Activated CD4-positive, alpha-beta T cell treated with anti-CD3 and anti-CD28 coated beads, Interleukin-2, amount 10 ng/mL, durations not matched to agents 7 days and 5 days (primary cell): ENCODE data around the gene PCDHGC4. TPM values are rescaled to one million over a fixed set of nuclear protein-coding genes. Genes with fewer than 3 reads are reported as not detected.
A peak's percentile ranks its signal among the peaks of the same experiment; 100 is the strongest.

Experiments
- CTCF ChIA-PET: fragments of 350-600 bp; sonication (Branson Sonifier 250); formaldehyde crosslinking; loops from one replicate; lab custom pipeline; 2021; ENCODE audit warnings: antibody characterized with exemption; lab: Charles Lee
- POLR2A ChIA-PET: fragments of 350-600 bp; sonication (Branson Sonifier 250); formaldehyde crosslinking; loops from one replicate; lab custom pipeline; 2021; ENCODE audit warnings: antibody characterized with exemption; lab: Charles Lee
- DNase-seq: peaks from one replicate; pipeline ENCODE4 v3.0.0-alpha.2; 2020
- H3K27ac Mint-ChIP-seq: one replicate; pipeline ENCODE4 v1.8.0; 2021; ENCODE audit warnings: mild to moderate bottlenecking, moderate library complexity, mixed read lengths
- H3K27me3 Mint-ChIP-seq: one replicate; pipeline ENCODE4 v1.8.0; 2021; ENCODE audit warnings: mixed read lengths
- H3K36me3 Mint-ChIP-seq: one replicate; pipeline ENCODE4 v1.8.0; 2021; ENCODE audit warnings: low read depth, mixed read lengths
- H3K4me1 Mint-ChIP-seq: one replicate; pipeline ENCODE4 v1.8.0; 2021; ENCODE audit warnings: mixed read lengths
- H3K4me3 Mint-ChIP-seq: one replicate; pipeline ENCODE4 v1.8.0; 2021; ENCODE audit warnings: mild to moderate bottlenecking, moderate library complexity, mixed read lengths
- H3K9me3 Mint-ChIP-seq: one replicate; pipeline ENCODE4 v1.8.0; 2021; ENCODE audit warnings: mixed read lengths
- total RNA-seq, 2 experiments: library from RNA; stranded (reverse); gene quantifications; one replicate each; pipeline ENCODE4 v1.2.3, GENCODE V29; 2021

Gene PCDHGC4
- not detected for total RNA-seq

- DNase-seq: no peak
- ChIA-PET POLR2A (no interaction called here), CTCF (interaction anchor here (0.9 to 1.9 kb wide), 4 partner anchors 9 to 28 kb away, joined by 3 to 6 read pairs (median 4); partner anchors contain the start of gene PCDHGC3)
- Mint-ChIP-seq H3K36me3 (no peaks in the 10 kb centered on the region), H3K27ac (no peak within 1 kb of the TSS), H3K4me3 (no peak within 1 kb of the TSS), H3K27me3 (peaks cover 73% of the 10 kb centered on the region), H3K9me3 (no peaks in the 10 kb centered on the region), H3K4me1 (no peaks in the 10 kb centered on the region)
These were observed at the start of gene PCDHGC4 for GRCh38 chr5:141484641-141485311. Gene PCDHGC4, plus strand, starts transcription at chr5:141485030. Its CDS starts 144 bp downstream, at chr5:141485174.

DNA sequence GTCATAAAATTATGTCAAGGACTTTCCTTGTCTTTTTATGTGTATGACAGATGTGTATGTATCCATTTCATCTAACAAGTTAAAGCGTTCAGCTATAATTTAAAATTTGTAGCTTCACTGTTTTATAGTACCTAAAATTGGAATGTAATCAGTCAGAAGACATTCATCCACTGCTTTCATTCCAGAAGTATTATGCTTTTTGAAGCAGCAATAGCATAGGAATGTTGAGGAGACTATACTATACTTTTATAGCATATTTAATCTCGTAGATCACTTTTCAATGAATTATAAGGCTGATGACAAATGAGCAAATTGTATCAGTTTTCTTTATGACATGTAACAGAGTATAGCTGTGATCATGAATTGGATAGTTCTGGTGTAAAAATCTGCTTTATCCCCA lies 47.6 kb upstream of the PCDHGC4 start:
- Mint-ChIP-seq H3K27ac (no peak overlapping the region), H3K27me3 (peaks cover 13% of the 10 kb centered on the region), H3K9me3 (peaks cover 4% of the 10 kb centered on the region), H3K4me1 (peaks cover under 1% of the 10 kb centered on the region), H3K36me3 (peaks cover 6% of the 10 kb centered on the region), H3K4me3 (no peak overlapping the region)
- CTCF ChIA-PET: no interaction called here
- POLR2A ChIA-PET: no interaction called here
- DNase-seq: no peak

- Mint-ChIP-seq H3K4me3 (no peak overlapping the region), H3K9me3 (no peaks in the 10 kb centered on the region), H3K36me3 (no peaks in the 10 kb centered on the region), H3K27me3 (peaks cover 5% of the 10 kb centered on the region), H3K27ac (no peak overlapping the region), H3K4me1 (no peaks in the 10 kb centered on the region)
- ChIA-PET CTCF (no interaction called here), POLR2A (interaction anchor here (0.7 kb wide), 1 partner anchor 75 kb away, joined by 3 read pairs; no protein-coding TSS in a partner anchor)
- no peak for DNase-seq
These were observed 45.3 kb upstream of the PCDHGC4 start for GRCh38 chr5:141439411-141440141.

- ChIA-PET CTCF (no interaction called here), POLR2A (interaction anchor here (0.7 kb wide), 1 partner anchor 76 kb away, joined by 3 read pairs; no protein-coding TSS in a partner anchor)
- Mint-ChIP-seq H3K27ac (no peak overlapping the region), H3K9me3 (no peaks in the 10 kb centered on the region), H3K36me3 (no peaks in the 10 kb centered on the region), H3K4me1 (no peaks in the 10 kb centered on the region), H3K27me3 (peaks cover 4% of the 10 kb centered on the region), H3K4me3 (no peak overlapping the region)
- DNase-seq: no peak
These were observed 44.5 kb upstream of the PCDHGC4 start for GRCh38 chr5:141440341-141440740.

- POLR2A ChIA-PET: no interaction called here
- CTCF ChIA-PET: no interaction called here
- peaks cover 6% of the 10 kb centered on the region for H3K27me3 Mint-ChIP-seq
- no peaks in the 10 kb centered on the region for H3K36me3 Mint-ChIP-seq
- H3K27ac Mint-ChIP-seq: no peak overlapping the region
- H3K4me3 Mint-ChIP-seq: no peak overlapping the region
- DNase-seq: no peak
- H3K4me1 Mint-ChIP-seq: no peaks in the 10 kb centered on the region
- H3K9me3 Mint-ChIP-seq: no peaks in the 10 kb centered on the region
These were observed 43.2 kb upstream of the PCDHGC4 start for GRCh38 chr5:141441571-141442170.

GRCh38 chr5:141465351-141465750 lies 19.5 kb upstream of the PCDHGC4 start:
- POLR2A ChIA-PET: no interaction called here
- H3K9me3 Mint-ChIP-seq: no peaks in the 10 kb centered on the region
- peaks cover 10% of the 10 kb centered on the region for H3K27me3 Mint-ChIP-seq
- no peak for DNase-seq
- no peaks in the 10 kb centered on the region for H3K4me1 Mint-ChIP-seq
- CTCF ChIA-PET: interaction anchor here (1.1 kb wide), 1 partner anchor 68 kb away, joined by 3 read pairs; the partner anchor contains the start of gene PCDHGB5
- H3K36me3 Mint-ChIP-seq: no peaks in the 10 kb centered on the region
- H3K27ac Mint-ChIP-seq: no peak overlapping the region
- H3K4me3 Mint-ChIP-seq: no peak overlapping the region

GRCh38 chr5:141475625-141476131 lies 9.2 kb upstream of the PCDHGC4 start, which contains the start of gene PCDHGC3:
Gene PCDHGC3, plus strand, starts transcription at chr5:141475966. Its CDS starts 151 bp downstream, at chr5:141476117.
- peaks cover 66% of the 10 kb centered on the region for H3K27me3 Mint-ChIP-seq
- peaks cover 7% of the 10 kb centered on the region for H3K36me3 Mint-ChIP-seq
- no peaks in the 10 kb centered on the region for H3K9me3 Mint-ChIP-seq
- peak within 1 kb of the TSS; percentile 69 for H3K4me3 Mint-ChIP-seq
- peak within 1 kb of the TSS; percentile 46 for H3K27ac Mint-ChIP-seq
- CTCF ChIA-PET: interaction anchor here (0.7 to 2.4 kb wide), 6 partner anchors 10 to 57 kb away, joined by 3 to 6 read pairs (median 4); partner anchors contain the start of gene PCDHGC4
- POLR2A ChIA-PET: no interaction called here
- DNase-seq: no peak
- H3K4me1 Mint-ChIP-seq: peaks cover 19% of the 10 kb centered on the region

GRCh38 chr5:141476132-141476911 lies 8.5 kb upstream of the PCDHGC4 start:
- Mint-ChIP-seq H3K27me3 (peaks cover 68% of the 10 kb centered on the region), H3K9me3 (no peaks in the 10 kb centered on the region), H3K4me3 (peak overlapping the region; percentile 69), H3K27ac (peak overlapping the region; percentile 46), H3K36me3 (peaks cover 7% of the 10 kb centered on the region), H3K4me1 (peaks cover 19% of the 10 kb centered on the region)
- CTCF ChIA-PET: interaction anchor here (0.7 to 2.4 kb wide), 3 partner anchors 9 to 17 kb away, joined by 3 to 6 read pairs (median 3); partner anchors contain the start of gene PCDHGC4
- POLR2A ChIA-PET: no interaction called here
- DNase-seq: no peak

DNA sequence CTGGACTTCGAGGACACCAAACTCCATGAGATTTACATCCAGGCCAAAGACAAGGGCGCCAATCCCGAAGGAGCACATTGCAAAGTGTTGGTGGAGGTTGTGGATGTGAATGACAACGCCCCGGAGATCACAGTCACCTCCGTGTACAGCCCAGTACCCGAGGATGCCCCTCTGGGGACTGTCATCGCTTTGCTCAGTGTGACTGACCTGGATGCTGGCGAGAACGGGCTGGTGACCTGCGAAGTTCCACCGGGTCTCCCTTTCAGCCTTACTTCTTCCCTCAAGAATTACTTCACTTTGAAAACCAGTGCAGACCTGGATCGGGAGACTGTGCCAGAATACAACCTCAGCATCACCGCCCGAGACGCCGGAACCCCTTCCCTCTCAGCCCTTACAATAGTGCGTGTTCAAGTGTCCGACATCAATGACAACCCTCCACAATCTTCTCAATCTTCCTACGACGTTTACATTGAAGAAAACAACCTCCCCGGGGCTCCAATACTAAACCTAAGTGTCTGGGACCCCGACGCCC lies 7.7 kb upstream of the PCDHGC4 start:
- DNase-seq: no peak
- H3K36me3 Mint-ChIP-seq: peaks cover 7% of the 10 kb centered on the region
- peaks cover 19% of the 10 kb centered on the region for H3K4me1 Mint-ChIP-seq
- no peaks in the 10 kb centered on the region for H3K9me3 Mint-ChIP-seq
- ChIA-PET POLR2A (no interaction called here), CTCF (interaction anchor here (2.4 kb wide), 1 partner anchor 8 kb away, joined by 6 read pairs; the partner anchor contains the start of gene PCDHGC4)
- H3K4me3 Mint-ChIP-seq: peak overlapping the region; percentile 44
- peaks cover 70% of the 10 kb centered on the region for H3K27me3 Mint-ChIP-seq
- peak overlapping the region; percentile 19 for H3K27ac Mint-ChIP-seq

DNA sequence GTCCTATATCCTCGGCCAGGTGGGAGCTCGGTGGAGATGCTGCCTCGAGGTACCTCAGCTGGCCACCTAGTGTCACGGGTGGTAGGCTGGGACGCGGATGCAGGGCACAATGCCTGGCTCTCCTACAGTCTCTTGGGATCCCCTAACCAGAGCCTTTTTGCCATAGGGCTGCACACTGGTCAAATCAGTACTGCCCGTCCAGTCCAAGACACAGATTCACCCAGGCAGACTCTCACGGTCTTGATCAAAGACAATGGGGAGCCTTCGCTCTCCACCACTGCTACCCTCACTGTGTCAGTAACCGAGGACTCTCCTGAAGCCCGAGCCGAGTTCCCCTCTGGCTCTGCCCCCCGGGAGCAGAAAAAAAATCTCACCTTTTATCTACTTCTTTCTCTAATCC lies 7.0 kb upstream of the PCDHGC4 start:
- H3K9me3 Mint-ChIP-seq: no peaks in the 10 kb centered on the region
- H3K27me3 Mint-ChIP-seq: peaks cover 77% of the 10 kb centered on the region
- peaks cover 7% of the 10 kb centered on the region for H3K36me3 Mint-ChIP-seq
- no peak for DNase-seq
- H3K27ac Mint-ChIP-seq: no peak overlapping the region
- ChIA-PET POLR2A (no interaction called here), CTCF (interaction anchor here (0.6 to 0.9 kb wide), 2 partner anchors 25 to 28 kb away, joined by 4 to 6 read pairs; no protein-coding TSS in a partner anchor)
- H3K4me1 Mint-ChIP-seq: peaks cover 19% of the 10 kb centered on the region
- no peak overlapping the region for H3K4me3 Mint-ChIP-seq

- ChIA-PET POLR2A (no interaction called here), CTCF (interaction anchor here (0.6 to 0.9 kb wide), 2 partner anchors 24 to 28 kb away, joined by 4 to 6 read pairs; no protein-coding TSS in a partner anchor)
- H3K27ac Mint-ChIP-seq: no peak overlapping the region
- peaks cover 82% of the 10 kb centered on the region for H3K27me3 Mint-ChIP-seq
- H3K36me3 Mint-ChIP-seq: peaks cover 7% of the 10 kb centered on the region
- peaks cover 19% of the 10 kb centered on the region for H3K4me1 Mint-ChIP-seq
- DNase-seq: no peak
- H3K9me3 Mint-ChIP-seq: no peaks in the 10 kb centered on the region
- no peak overlapping the region for H3K4me3 Mint-ChIP-seq
These were observed 6.4 kb upstream of the PCDHGC4 start for GRCh38 chr5:141478321-141478945.
